ENCODE measurements around the gene ADRA2A.

ADRA2A gene

DNA sequence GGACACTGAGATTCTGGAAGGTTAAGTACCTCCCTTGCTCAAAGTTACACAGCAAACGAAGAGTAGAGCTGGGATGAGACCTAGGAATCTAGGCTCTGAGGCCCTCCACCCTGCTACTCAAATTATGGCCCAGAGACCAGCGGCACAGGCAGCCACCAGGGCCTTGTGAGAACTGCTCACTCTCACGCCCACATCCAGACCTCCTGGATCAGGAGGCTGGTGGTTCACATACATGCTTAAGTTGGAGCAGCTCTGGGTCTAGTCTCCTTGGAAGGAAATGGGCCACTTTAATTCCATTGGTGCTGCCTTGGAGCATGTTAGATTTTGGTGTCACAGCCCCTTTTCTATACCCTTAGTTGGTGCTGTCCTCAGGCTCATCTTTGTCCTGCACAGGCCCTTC, 41.9 kb downstream of the ADRA2A start:
- Histone ChIP-seq H3K9me3 (ENCODE audit: insufficient read depth, low read length, severe bottlenecking) (no peaks in the 10 kb centered on the region), H3K79me2 (ENCODE audit: insufficient read depth, low read length) (no peaks in the 10 kb centered on the region), H3K4me2 (ENCODE audit: insufficient read depth, low read length) (no peak overlapping the region), H3K4me3 (ENCODE audit: low read depth in 1 of 2, low read length in 2 of 2) (no peak overlapping the region), H3K36me3 (ENCODE audit: insufficient read depth, low read length) (no peaks in the 10 kb centered on the region), H4K20me1 (ENCODE audit: insufficient read depth, low read length) (no peaks in the 10 kb centered on the region), H3K4me1 (ENCODE audit: insufficient read depth, low read length) (no peaks in the 10 kb centered on the region), H3K27ac (ENCODE audit: low read length) (no peak overlapping the region), H3K9ac (ENCODE audit: low read depth, low read length) (no peak overlapping the region), H3K27me3 (ENCODE audit: insufficient read depth, low read length, poor library complexity) (no peaks in the 10 kb centered on the region), H2AFZ (ENCODE audit: low read depth, low read length) (no peak overlapping the region)
- TF ChIP-seq EZH2 (IDR thresholded peaks at IDR 0.05; ENCODE audit: borderline replicate concordance, low read depth, low read length, severe bottlenecking) (no peak), CTCF (IDR thresholded peaks at IDR 0.05; ENCODE audit: borderline replicate concordance, extremely low read depth, low read length, poor library complexity, severe bottlenecking) (no peak)
- ATAC-seq (ENCODE audit: insufficient read depth, low read depth), result no peak
- DNase-seq, result no peak

GRCh38 chr10:111119637-111120036, 42.8 kb downstream of the ADRA2A start:
- no peak for ATAC-seq (ENCODE audit: insufficient read depth, low read depth)
- Histone ChIP-seq H3K9ac (ENCODE audit: low read depth, low read length) (no peak overlapping the region), H3K27ac (ENCODE audit: low read length) (no peak overlapping the region), H3K79me2 (ENCODE audit: insufficient read depth, low read length) (no peaks in the 10 kb centered on the region), H4K20me1 (ENCODE audit: insufficient read depth, low read length) (no peaks in the 10 kb centered on the region), H3K4me1 (ENCODE audit: insufficient read depth, low read length) (no peaks in the 10 kb centered on the region), H3K4me3 (ENCODE audit: low read depth in 1 of 2, low read length in 2 of 2) (no peak overlapping the region), H3K9me3 (ENCODE audit: insufficient read depth, low read length, severe bottlenecking) (no peaks in the 10 kb centered on the region), H3K4me2 (ENCODE audit: insufficient read depth, low read length) (no peak overlapping the region), H3K36me3 (ENCODE audit: insufficient read depth, low read length) (no peaks in the 10 kb centered on the region), H2AFZ (ENCODE audit: low read depth, low read length) (no peak overlapping the region), H3K27me3 (ENCODE audit: insufficient read depth, low read length, poor library complexity) (no peaks in the 10 kb centered on the region)
- DNase-seq, result no peak
- no peak for TF ChIP-seq CTCF (IDR thresholded peaks at IDR 0.05; ENCODE audit: borderline replicate concordance, extremely low read depth, low read length, poor library complexity, severe bottlenecking)
- no peak for TF ChIP-seq EZH2 (IDR thresholded peaks at IDR 0.05; ENCODE audit: borderline replicate concordance, low read depth, low read length, severe bottlenecking)

DNA sequence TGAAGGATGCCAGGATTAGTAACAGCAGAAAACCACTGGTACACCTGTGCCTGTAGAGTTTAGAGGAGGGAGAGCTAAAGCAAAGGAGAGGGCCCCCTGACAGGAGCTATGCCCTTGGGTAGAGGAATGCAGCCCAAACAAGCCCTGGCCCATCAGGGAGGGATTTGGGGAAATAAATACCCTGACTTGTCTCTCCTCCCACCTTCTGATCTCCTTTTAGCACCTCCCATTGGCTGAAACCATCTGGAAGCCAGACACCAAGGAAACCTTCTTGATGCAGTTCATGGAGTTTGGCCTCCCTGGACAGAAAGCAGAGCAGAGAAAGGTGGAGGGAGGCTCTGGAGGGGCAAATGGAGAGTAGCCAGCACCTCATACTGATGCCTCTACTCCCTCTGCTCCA, 45.3 kb downstream of the ADRA2A start:
- TF ChIP-seq EZH2 (IDR thresholded peaks at IDR 0.05; ENCODE audit: borderline replicate concordance, low read depth, low read length, severe bottlenecking), result no peak
- TF ChIP-seq CTCF (IDR thresholded peaks at IDR 0.05; ENCODE audit: borderline replicate concordance, extremely low read depth, low read length, poor library complexity, severe bottlenecking), result no peak
- no peaks in the 10 kb centered on the region for H3K4me1 ChIP-seq (ENCODE audit: insufficient read depth, low read length)
- H3K36me3 ChIP-seq (ENCODE audit: insufficient read depth, low read length), result no peaks in the 10 kb centered on the region
- no peaks in the 10 kb centered on the region for H3K27me3 ChIP-seq (ENCODE audit: insufficient read depth, low read length, poor library complexity)
- no peak overlapping the region for H3K4me2 ChIP-seq (ENCODE audit: insufficient read depth, low read length)
- no peaks in the 10 kb centered on the region for H3K9me3 ChIP-seq (ENCODE audit: insufficient read depth, low read length, severe bottlenecking)
- no peak overlapping the region for H3K4me3 ChIP-seq (ENCODE audit: low read depth in 1 of 2, low read length in 2 of 2)
- no peak overlapping the region for H3K27ac ChIP-seq (ENCODE audit: low read length)
- H3K9ac ChIP-seq (ENCODE audit: low read depth, low read length), result no peak overlapping the region
- H4K20me1 ChIP-seq (ENCODE audit: insufficient read depth, low read length), result no peaks in the 10 kb centered on the region
- DNase-seq (no peak), ATAC-seq (ENCODE audit: insufficient read depth, low read depth) (no peak)
- no peak overlapping the region for H2AFZ ChIP-seq (ENCODE audit: low read depth, low read length)
- no peaks in the 10 kb centered on the region for H3K79me2 ChIP-seq (ENCODE audit: insufficient read depth, low read length)

DNA sequence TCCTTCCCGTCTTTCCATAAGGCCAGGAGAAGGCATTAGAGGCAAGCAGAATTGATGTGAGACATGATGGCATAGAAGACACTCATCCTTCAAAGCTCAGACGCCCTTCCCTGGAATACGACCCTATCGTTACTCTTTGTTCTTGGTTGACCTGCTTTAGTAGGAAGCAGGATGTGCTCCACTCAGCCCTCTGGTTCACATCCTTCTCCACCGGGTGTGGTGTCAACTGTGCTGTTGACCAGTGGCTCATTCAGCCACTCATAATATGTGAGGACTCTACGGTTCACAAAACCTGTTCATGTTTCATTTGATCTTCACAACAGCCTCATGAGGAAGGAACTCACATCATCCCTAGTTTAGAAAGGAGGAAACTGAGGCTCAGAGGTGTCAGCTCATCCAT, 47.1 kb downstream of the ADRA2A start:
- Histone ChIP-seq H3K27me3 (ENCODE audit: insufficient read depth, low read length, poor library complexity) (no peaks in the 10 kb centered on the region), H3K79me2 (ENCODE audit: insufficient read depth, low read length) (no peaks in the 10 kb centered on the region), H3K4me3 (ENCODE audit: low read depth in 1 of 2, low read length in 2 of 2) (no peak overlapping the region), H3K9me3 (ENCODE audit: insufficient read depth, low read length, severe bottlenecking) (no peaks in the 10 kb centered on the region), H3K9ac (ENCODE audit: low read depth, low read length) (no peak overlapping the region), H3K27ac (ENCODE audit: low read length) (no peak overlapping the region), H3K4me2 (ENCODE audit: insufficient read depth, low read length) (no peak overlapping the region), H2AFZ (ENCODE audit: low read depth, low read length) (no peak overlapping the region), H4K20me1 (ENCODE audit: insufficient read depth, low read length) (no peaks in the 10 kb centered on the region), H3K36me3 (ENCODE audit: insufficient read depth, low read length) (no peaks in the 10 kb centered on the region), H3K4me1 (ENCODE audit: insufficient read depth, low read length) (no peaks in the 10 kb centered on the region)
- ATAC-seq (ENCODE audit: insufficient read depth, low read depth) (no peak), DNase-seq (no peak)
- TF ChIP-seq EZH2 (IDR thresholded peaks at IDR 0.05; ENCODE audit: borderline replicate concordance, low read depth, low read length, severe bottlenecking), result no peak
- no peak for TF ChIP-seq CTCF (IDR thresholded peaks at IDR 0.05; ENCODE audit: borderline replicate concordance, extremely low read depth, low read length, poor library complexity, severe bottlenecking)

Measured in DND-41 (cell line).